Endodermal cell (in vitro differentiated cells): ENCODE measurements around the gene ZPR1. TPM values are rescaled to one million over a fixed set of nuclear protein-coding genes. Genes with fewer than 3 reads are reported as not detected.

Experiments
- DNase-seq: peaks from one replicate; pipeline ENCODE4 v3.0.0-alpha.2; 2017
- H3K27ac ChIP-seq: 2 replicates; pipeline ENCODE4 v1.5.1; 2013; ENCODE audit warnings: mild to moderate bottlenecking, low read depth, low read length, moderate library complexity
- H3K27me3 ChIP-seq: 2 replicates; pipeline ENCODE4 v1.6.1; 2013; ENCODE audit warnings: mild to moderate bottlenecking, low read length, moderate library complexity; ENCODE audit not compliant: insufficient read depth, control insufficient read depth, poor library complexity, severe bottlenecking
- H3K36me3 ChIP-seq: 2 replicates; pipeline ENCODE4 v1.7.0; 2013; ENCODE audit warnings: mild to moderate bottlenecking, low read length, moderate library complexity; ENCODE audit not compliant: control insufficient read depth, insufficient read depth
- H3K4me1 ChIP-seq: one replicate; pipeline ENCODE4 v1.7.0; 2013; ENCODE audit warnings: low read length; ENCODE audit not compliant: control insufficient read depth, insufficient read depth
- H3K4me3 ChIP-seq: 2 replicates; pipeline ENCODE4 v1.5.1; 2013; ENCODE audit warnings: mild to moderate bottlenecking, low read length, moderate library complexity
- H3K9ac ChIP-seq: 2 replicates; pipeline ENCODE4 v1.6.1; 2013; ENCODE audit warnings: mild to moderate bottlenecking, low read length, moderate library complexity; ENCODE audit not compliant: poor library complexity, severe bottlenecking; ENCODE audit errors: extremely low read depth
- H3K9me3 ChIP-seq: 2 replicates; pipeline ENCODE4 v1.6.1; 2013; ENCODE audit warnings: mild to moderate bottlenecking, low read length, moderate library complexity; ENCODE audit not compliant: control insufficient read depth
- H3K27ac Mint-ChIP-seq: 2 replicates; pipeline ENCODE4 v1.8.0; 2020; ENCODE audit warnings: mixed read lengths
- H3K27me3 Mint-ChIP-seq: 2 replicates; pipeline ENCODE4 v1.8.0; 2021; ENCODE audit warnings: mild to moderate bottlenecking, mixed read lengths; ENCODE audit not compliant: insufficient read depth
- H3K36me3 Mint-ChIP-seq: 2 replicates; pipeline ENCODE4 v1.8.0; 2020; ENCODE audit warnings: low read depth, mixed read lengths
- H3K4me1 Mint-ChIP-seq: 2 replicates; pipeline ENCODE4 v1.8.0; 2020; ENCODE audit warnings: mixed read lengths
- H3K4me3 Mint-ChIP-seq: 2 replicates; pipeline ENCODE4 v1.8.0; 2020; ENCODE audit warnings: mild to moderate bottlenecking, moderate library complexity, mixed read lengths
- H3K9me3 Mint-ChIP-seq: 2 replicates; pipeline ENCODE4 v1.8.0; 2020; ENCODE audit warnings: mild to moderate bottlenecking, mixed read lengths
- CTCF ChIP-seq: fragments of 200-600 bp; sonication (generic); conservative IDR thresholded peaks from 2 replicates; pipeline ENCODE4 v1.5.0; 2021; ENCODE audit warnings: antibody characterized with exemption, mild to moderate bottlenecking
- WGBS, 2 experiments: methylation state at CpG; one replicate each; pipeline versions ENCODE4 v1.1.5 to v1.1.7; 2013; ENCODE audit warnings: missing lambda C conversion rate in 2 of 2, mixed read lengths in 1 of 2; ENCODE audit not compliant: insufficient coverage in 1 of 2, insufficient read length in 1 of 2; 5-methylcytosine and 5-hydroxymethylcytosine counted together
- total RNA-seq, 2 donors: library from RNA; stranded (reverse); fragmentation: NEBNext Ultra II Directional in 1 of 2; extraction: Animal tissue kit (Norgen Biotek cat#: 25700) in 1 of 2; gene quantifications; 2 replicates in 1 of 2; 3 replicates in 1 of 2; pipeline ENCODE4 v1.2.1, GENCODE V29; 2021

The ZPR1 gene
- total RNA-seq, 2 donors from 2014 or later: 59.2 to 63.4 TPM

- peak; percentile 85 for DNase-seq
- peak; percentile 42 for TF ChIP-seq CTCF
- no peak overlapping the region for H3K9ac ChIP-seq
These were observed 56.6 kb downstream of the ZPR1 start for GRCh38 chr11:116731097-116731761.

GRCh38 chr11:116730601-116731000 lies 57.2 kb downstream of the ZPR1 start:
- Mint-ChIP-seq H3K4me3 (no peak overlapping the region), H3K4me1 (peaks cover 9% of the 10 kb centered on the region), H3K27me3 (peaks cover 16% of the 10 kb centered on the region), H3K36me3 (no peaks in the 10 kb centered on the region), H3K27ac (no peak overlapping the region), H3K9me3 (no peaks in the 10 kb centered on the region)
- no peaks in the 10 kb centered on the region for H3K4me1 ChIP-seq
- H3K9ac ChIP-seq: no peak overlapping the region
- H3K27me3 ChIP-seq: no peaks in the 10 kb centered on the region
- WGBS, 2 experiments: 96% methylated on average over 5 of the region's 6 CpGs; no CpG with 5 or more reads in 1 of the 2 experiments
- no peak overlapping the region for H3K27ac ChIP-seq
- no peaks in the 10 kb centered on the region for H3K9me3 ChIP-seq
- DNase-seq: peak; percentile 40
- H3K36me3 ChIP-seq: no peaks in the 10 kb centered on the region
- TF ChIP-seq CTCF: no peak
- H3K4me3 ChIP-seq: no peak overlapping the region

More at GRCh38 chr11:116731097-116731761, 56.6 kb downstream of the ZPR1 start:
- H3K27me3 ChIP-seq: no peaks in the 10 kb centered on the region
- peaks cover 9% of the 10 kb centered on the region for H3K4me1 Mint-ChIP-seq
- peaks cover 16% of the 10 kb centered on the region for H3K27me3 Mint-ChIP-seq
- no peaks in the 10 kb centered on the region for H3K4me1 ChIP-seq
- no peaks in the 10 kb centered on the region for H3K36me3 Mint-ChIP-seq
- no peak overlapping the region for H3K27ac Mint-ChIP-seq
- H3K27ac ChIP-seq: no peak overlapping the region
- no peak overlapping the region for H3K4me3 ChIP-seq
- no peaks in the 10 kb centered on the region for H3K36me3 ChIP-seq
- H3K4me3 Mint-ChIP-seq: no peak overlapping the region
- 35 to 60% methylated on average over 5 to 11 of the region's 11 CpGs for WGBS, 2 experiments
- no peaks in the 10 kb centered on the region for H3K9me3 Mint-ChIP-seq
- H3K9me3 ChIP-seq: no peaks in the 10 kb centered on the region

- whole genome bisulfite sequencing, 2 experiments: 93% methylated on average over 10 of the region's 10 CpGs; no CpG with 5 or more reads in 1 of the 2 experiments
- H3K9ac ChIP-seq: no peak overlapping the region
- peaks cover 9% of the 10 kb centered on the region for H3K4me1 Mint-ChIP-seq
These were observed 57.6 kb downstream of the ZPR1 start for GRCh38 chr11:116730241-116730561.

More at GRCh38 chr11:116730241-116730561, 57.6 kb downstream of the ZPR1 start:
- TF ChIP-seq CTCF: no peak
- Histone ChIP-seq H3K27me3 (no peaks in the 10 kb centered on the region), H3K4me3 (no peak overlapping the region), H3K36me3 (no peaks in the 10 kb centered on the region), H3K4me1 (no peaks in the 10 kb centered on the region), H3K27ac (no peak overlapping the region), H3K9me3 (no peaks in the 10 kb centered on the region)
- Mint-ChIP-seq H3K27me3 (peaks cover 16% of the 10 kb centered on the region), H3K4me3 (no peak overlapping the region), H3K27ac (no peak overlapping the region), H3K36me3 (no peaks in the 10 kb centered on the region), H3K9me3 (no peaks in the 10 kb centered on the region)
- no peak for DNase-seq
